ENCODE data around the gene TEX13C. TPM values are rescaled to one million over a fixed set of nuclear protein-coding genes. Genes with fewer than 3 reads are reported as not detected.

TEX13C gene
- under 1 TPM in 1 of 4 donors, not detected in 3; 0.21 TPM for total RNA-seq

- no peak within 1 kb of the TSS for H3K4me3 ChIP-seq
- TF ChIP-seq POLR2A (IDR thresholded peaks at IDR 0.05) (no peak), EP300 (IDR thresholded peaks at IDR 0.05) (no peak)
- TF ChIP-seq, protein P1, sequence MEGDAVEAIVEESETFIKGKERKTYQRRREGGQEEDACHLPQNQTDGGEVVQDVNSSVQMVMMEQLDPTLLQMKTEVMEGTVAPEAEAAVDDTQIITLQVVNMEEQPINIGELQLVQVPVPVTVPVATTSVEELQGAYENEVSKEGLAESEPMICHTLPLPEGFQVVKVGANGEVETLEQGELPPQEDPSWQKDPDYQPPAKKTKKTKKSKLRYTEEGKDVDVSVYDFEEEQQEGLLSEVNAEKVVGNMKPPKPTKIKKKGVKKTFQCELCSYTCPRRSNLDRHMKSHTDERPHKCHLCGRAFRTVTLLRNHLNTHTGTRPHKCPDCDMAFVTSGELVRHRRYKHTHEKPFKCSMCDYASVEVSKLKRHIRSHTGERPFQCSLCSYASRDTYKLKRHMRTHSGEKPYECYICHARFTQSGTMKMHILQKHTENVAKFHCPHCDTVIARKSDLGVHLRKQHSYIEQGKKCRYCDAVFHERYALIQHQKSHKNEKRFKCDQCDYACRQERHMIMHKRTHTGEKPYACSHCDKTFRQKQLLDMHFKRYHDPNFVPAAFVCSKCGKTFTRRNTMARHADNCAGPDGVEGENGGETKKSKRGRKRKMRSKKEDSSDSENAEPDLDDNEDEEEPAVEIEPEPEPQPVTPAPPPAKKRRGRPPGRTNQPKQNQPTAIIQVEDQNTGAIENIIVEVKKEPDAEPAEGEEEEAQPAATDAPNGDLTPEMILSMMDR (IDR thresholded peaks at IDR 0.05) = no peak
- H3K9me3 ChIP-seq = no peaks in the 10 kb centered on the region
- H3K27ac ChIP-seq = no peak within 1 kb of the TSS
- no peaks in the 10 kb centered on the region for H3K4me1 ChIP-seq
- H3K27me3 ChIP-seq = no peaks in the 10 kb centered on the region
- DNase-seq (ENCODE audit: low spot score in 2 of 2) = no peak
- H3K36me3 ChIP-seq = no peaks in the 10 kb centered on the region
- WGBS, 2 donors = 94 to 96% methylated on average over 36 to 45 of the region's 45 CpGs
Observed at GRCh38 chrX:125319646-125320521, at the start of gene TEX13C. TSS of gene TEX13C (plus strand) at chrX:125319871. CDS start at chrX:125320120, 249 bp downstream.

DNA sequence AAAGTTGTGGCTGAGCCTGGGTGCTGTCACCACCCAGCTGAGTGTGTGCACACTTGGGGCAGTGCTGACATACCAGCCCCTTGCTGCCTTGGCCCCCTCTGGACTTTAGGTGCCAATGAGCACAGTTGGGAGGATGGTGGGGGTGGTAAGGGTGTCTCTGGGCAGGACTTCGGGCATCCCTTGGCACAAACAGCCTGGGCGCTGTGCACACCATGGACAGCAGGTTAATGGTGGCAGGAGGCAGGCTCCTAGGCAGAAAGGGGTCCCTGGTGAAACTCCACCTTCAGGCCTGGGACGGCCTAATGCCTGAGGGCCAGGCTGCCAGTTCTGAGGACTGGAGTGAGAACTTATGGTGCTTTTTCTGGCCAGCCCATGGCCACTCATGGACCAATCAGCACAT lies 32.4 kb upstream of the TEX13C start:
- no peak for DNase-seq (ENCODE audit: low spot score in 2 of 2)
- TF ChIP-seq POLR2A (IDR thresholded peaks at IDR 0.05) (no peak), EP300 (IDR thresholded peaks at IDR 0.05) (no peak)
- TF ChIP-seq, protein P1 (IDR thresholded peaks at IDR 0.05) = no peak
- no peak overlapping the region for H3K27ac ChIP-seq
- no peak overlapping the region for H3K4me3 ChIP-seq
- no peaks in the 10 kb centered on the region for H3K9me3 ChIP-seq
- WGBS, 2 donors = 74% methylated on average over 3 of the region's 3 CpGs; no CpG with 5 or more reads in 1 of the 2 donors
- no peaks in the 10 kb centered on the region for H3K4me1 ChIP-seq
- H3K36me3 ChIP-seq = no peaks in the 10 kb centered on the region
- H3K27me3 ChIP-seq = no peaks in the 10 kb centered on the region

- TF ChIP-seq, protein P1 (IDR thresholded peaks at IDR 0.05) = no peak
- no peak for TF ChIP-seq EP300 (IDR thresholded peaks at IDR 0.05)
- no peak for TF ChIP-seq POLR2A (IDR thresholded peaks at IDR 0.05)
- WGBS, 2 donors = 88% methylated on average over 5 of the region's 5 CpGs; no CpG with 5 or more reads in 1 of the 2 donors
- H3K4me3 ChIP-seq = no peak overlapping the region
- H3K27ac ChIP-seq = no peak overlapping the region
- no peaks in the 10 kb centered on the region for H3K27me3 ChIP-seq
- no peak for DNase-seq (ENCODE audit: low spot score in 2 of 2)
- no peaks in the 10 kb centered on the region for H3K4me1 ChIP-seq
- H3K9me3 ChIP-seq = no peaks in the 10 kb centered on the region
- H3K36me3 ChIP-seq = no peaks in the 10 kb centered on the region
Observed at GRCh38 chrX:125288343-125288742, 31.3 kb upstream of the TEX13C start.

DNA sequence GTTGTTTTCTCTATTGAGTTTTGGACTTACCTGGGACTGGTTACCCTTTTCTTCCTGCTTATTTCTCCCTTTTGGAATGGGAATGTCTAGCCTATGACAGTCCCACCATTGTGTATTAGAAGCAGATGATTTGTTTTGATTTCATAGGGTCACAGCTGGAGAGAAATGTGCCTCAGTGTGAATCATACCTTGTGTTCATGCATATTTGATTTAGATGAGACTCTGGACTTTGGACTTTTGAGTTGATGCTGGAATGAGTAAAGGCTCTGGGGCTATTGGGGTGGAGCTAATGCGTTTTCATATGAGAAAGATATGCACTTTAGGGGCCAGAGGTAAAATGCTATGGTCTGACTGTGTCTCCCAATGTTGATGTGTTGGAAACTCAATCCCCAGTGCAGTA lies 30.5 kb upstream of the TEX13C start:
- Histone ChIP-seq H3K36me3 (no peaks in the 10 kb centered on the region), H3K27me3 (no peaks in the 10 kb centered on the region), H3K4me1 (no peaks in the 10 kb centered on the region), H3K9me3 (no peaks in the 10 kb centered on the region), H3K27ac (no peak overlapping the region), H3K4me3 (no peak overlapping the region)
- TF ChIP-seq POLR2A (IDR thresholded peaks at IDR 0.05) (no peak), EP300 (IDR thresholded peaks at IDR 0.05) (no peak)
- TF ChIP-seq, protein P1 (IDR thresholded peaks at IDR 0.05) = no peak
- WGBS, 2 donors = 50 to 80% methylated on average over 1 of the region's 1 CpG
- DNase-seq (ENCODE audit: low spot score in 2 of 2) = no peak

- Histone ChIP-seq H3K9me3 (no peaks in the 10 kb centered on the region), H3K4me1 (no peaks in the 10 kb centered on the region), H3K27ac (no peak overlapping the region), H3K36me3 (no peaks in the 10 kb centered on the region), H3K27me3 (no peaks in the 10 kb centered on the region), H3K4me3 (no peak overlapping the region)
- 69 to 81% methylated on average over 3 of the region's 3 CpGs for WGBS, 2 donors
- DNase-seq (ENCODE audit: low spot score in 2 of 2) = no peak
- TF ChIP-seq EP300 (IDR thresholded peaks at IDR 0.05) (no peak), POLR2A (IDR thresholded peaks at IDR 0.05) (no peak)
- TF ChIP-seq, protein P1 (IDR thresholded peaks at IDR 0.05) = no peak
Observed at GRCh38 chrX:125289920-125290319, 29.8 kb upstream of the TEX13C start.
